ENCODE measurements around the gene COL27A1. TPM values are rescaled to one million over a fixed set of nuclear protein-coding genes. Genes with fewer than 3 reads are reported as not detected.

The COL27A1 gene
- total and polyA plus RNA-seq, 2 donors (not counting 3 experiments of a cell fraction or from before 2014, with no cell fraction given): 14.7 to 49.1 TPM

DNA sequence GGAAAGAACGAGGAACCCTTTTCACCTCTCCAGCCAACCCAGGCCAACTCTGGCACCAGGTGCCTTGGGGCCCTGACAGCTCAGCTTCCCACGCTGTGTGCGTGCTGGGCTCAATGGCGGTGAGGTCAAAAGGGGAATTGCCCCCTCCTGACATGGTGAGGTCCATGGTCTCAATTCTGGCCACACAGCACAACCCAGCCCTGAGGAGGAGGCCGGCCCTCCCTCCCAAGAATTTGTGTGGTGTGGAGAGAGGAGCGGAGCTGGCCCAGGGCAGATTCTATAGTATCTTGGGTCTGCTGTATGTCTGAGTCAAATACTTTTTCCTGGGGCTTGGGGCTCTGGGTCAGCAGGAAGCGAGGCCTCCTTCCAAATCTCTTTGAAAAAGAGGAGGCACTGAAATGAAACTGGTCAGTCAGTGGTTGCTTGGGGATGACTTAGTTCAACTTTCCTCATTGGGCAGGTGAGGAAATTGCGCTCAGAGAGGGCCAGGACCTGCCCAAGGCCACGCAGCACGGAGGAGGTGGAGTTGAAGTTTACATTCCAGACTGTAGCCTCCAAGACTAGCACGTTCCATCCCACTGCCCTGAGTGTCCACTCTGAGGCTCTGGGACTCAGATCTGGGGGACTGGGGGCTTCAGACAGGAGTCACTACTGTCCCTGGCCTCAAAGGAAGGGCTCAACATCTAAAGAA lies 15.6 kb downstream of the COL27A1 start:
- Histone ChIP-seq H3K27ac (ENCODE audit: insufficient read depth, low read depth, low read length) (no peak overlapping the region), H3K4me3 (replicated peaks in 1 of 3; ENCODE audit: insufficient read depth in 1 of 3, low read depth in 1 of 3, low read length in 3 of 3) (no peak overlapping the region), H3K4me1 (ENCODE audit: control insufficient read depth, extremely low read depth, insufficient read depth, low read length) (peaks cover 6% of the 10 kb centered on the region), H3K9ac (replicated peaks; ENCODE audit: extremely low read depth, insufficient read depth, low read length) (no peak overlapping the region), H3K27me3 (ENCODE audit: control insufficient read depth in 2 of 2, insufficient read depth in 2 of 2, low read length in 2 of 2) (no peaks in the 10 kb centered on the region), H3K9me3 (replicated peaks; ENCODE audit: control insufficient read depth, insufficient read depth, low read length) (no peaks in the 10 kb centered on the region), H3K9me1 (replicated peaks; ENCODE audit: control insufficient read depth, extremely low read depth, insufficient read depth, low read length) (no peaks in the 10 kb centered on the region), H2AFZ (ENCODE audit: low read depth, low read length) (no peak overlapping the region), H3K79me2 (ENCODE audit: control insufficient read depth, insufficient read depth, low read length) (peaks cover 2% of the 10 kb centered on the region), H3K36me3 (ENCODE audit: control insufficient read depth in 2 of 2, extremely low read depth in 1 of 2, insufficient read depth in 2 of 2, low read length in 2 of 2) (peaks cover 0 to 7% of the 10 kb centered on the region in 2 experiments), H4K20me1 (replicated peaks; ENCODE audit: control insufficient read depth, extremely low read depth, insufficient read depth, low read length) (no peaks in the 10 kb centered on the region), H3K4me2 (ENCODE audit: insufficient read depth, low read length) (no peak overlapping the region)
- intact Hi-C loops (cut with micrococcal nuclease): no loop called here
- ChIA-PET POLR2A (no interaction called here), CTCF (no interaction called here)
- TF ChIP-seq JUN (IDR thresholded peaks at IDR 0.05; ENCODE audit: borderline replicate concordance, insufficient read depth, insufficient read length, low read depth) (no peak), EZH2 (IDR thresholded peaks at IDR 0.05; ENCODE audit: borderline replicate concordance, low read depth, low read length, severe bottlenecking) (no peak), POLR2A (IDR thresholded peaks at IDR 0.05; ENCODE audit: low read depth, low read length) (no peak), MYC (IDR thresholded peaks at IDR 0.05; ENCODE audit: low read depth, low read length) (no peak), FOS (IDR thresholded peaks at IDR 0.05; ENCODE audit: borderline replicate concordance, insufficient read depth, low read length) (no peak), GATA2 (IDR thresholded peaks at IDR 0.05; ENCODE audit: insufficient read depth, insufficient read length, low read depth, low read length) (no peak)
- TF ChIP-seq, protein P1, sequence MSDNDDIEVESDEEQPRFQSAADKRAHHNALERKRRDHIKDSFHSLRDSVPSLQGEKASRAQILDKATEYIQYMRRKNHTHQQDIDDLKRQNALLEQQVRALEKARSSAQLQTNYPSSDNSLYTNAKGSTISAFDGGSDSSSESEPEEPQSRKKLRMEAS (IDR thresholded peaks at IDR 0.05; ENCODE audit: insufficient read depth, insufficient read length): no peak
- TF ChIP-seq, protein P2, sequence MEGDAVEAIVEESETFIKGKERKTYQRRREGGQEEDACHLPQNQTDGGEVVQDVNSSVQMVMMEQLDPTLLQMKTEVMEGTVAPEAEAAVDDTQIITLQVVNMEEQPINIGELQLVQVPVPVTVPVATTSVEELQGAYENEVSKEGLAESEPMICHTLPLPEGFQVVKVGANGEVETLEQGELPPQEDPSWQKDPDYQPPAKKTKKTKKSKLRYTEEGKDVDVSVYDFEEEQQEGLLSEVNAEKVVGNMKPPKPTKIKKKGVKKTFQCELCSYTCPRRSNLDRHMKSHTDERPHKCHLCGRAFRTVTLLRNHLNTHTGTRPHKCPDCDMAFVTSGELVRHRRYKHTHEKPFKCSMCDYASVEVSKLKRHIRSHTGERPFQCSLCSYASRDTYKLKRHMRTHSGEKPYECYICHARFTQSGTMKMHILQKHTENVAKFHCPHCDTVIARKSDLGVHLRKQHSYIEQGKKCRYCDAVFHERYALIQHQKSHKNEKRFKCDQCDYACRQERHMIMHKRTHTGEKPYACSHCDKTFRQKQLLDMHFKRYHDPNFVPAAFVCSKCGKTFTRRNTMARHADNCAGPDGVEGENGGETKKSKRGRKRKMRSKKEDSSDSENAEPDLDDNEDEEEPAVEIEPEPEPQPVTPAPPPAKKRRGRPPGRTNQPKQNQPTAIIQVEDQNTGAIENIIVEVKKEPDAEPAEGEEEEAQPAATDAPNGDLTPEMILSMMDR (IDR thresholded peaks at IDR 0.05; ENCODE audit: extremely low read depth in 1 of 2, insufficient read depth in 1 of 2, low read depth in 1 of 2, low read length in 2 of 2): no peak
- no peak for FAIRE-seq
- no peak for DNase-seq (ENCODE audit: low read depth, low spot score)
- dilution Hi-C loops (cut with MboI; ENCODE audit: extremely low pct_ligation_motif_present, low sequenced_read_pairs): no loop called here
- no TSS peak for BruUV-seq (replicated peaks)

All from endothelial cell of umbilical vein (primary cell).